ENCODE measurements around the gene USF1. TPM values are rescaled to one million over a fixed set of nuclear protein-coding genes. Genes with fewer than 3 reads are reported as not detected.
A peak's percentile ranks its signal among the peaks of the same experiment; 100 is the strongest.

Gene USF1
- total RNA-seq, 2 donors from 2014 or later = 32.7 to 46.5 TPM

DNA sequence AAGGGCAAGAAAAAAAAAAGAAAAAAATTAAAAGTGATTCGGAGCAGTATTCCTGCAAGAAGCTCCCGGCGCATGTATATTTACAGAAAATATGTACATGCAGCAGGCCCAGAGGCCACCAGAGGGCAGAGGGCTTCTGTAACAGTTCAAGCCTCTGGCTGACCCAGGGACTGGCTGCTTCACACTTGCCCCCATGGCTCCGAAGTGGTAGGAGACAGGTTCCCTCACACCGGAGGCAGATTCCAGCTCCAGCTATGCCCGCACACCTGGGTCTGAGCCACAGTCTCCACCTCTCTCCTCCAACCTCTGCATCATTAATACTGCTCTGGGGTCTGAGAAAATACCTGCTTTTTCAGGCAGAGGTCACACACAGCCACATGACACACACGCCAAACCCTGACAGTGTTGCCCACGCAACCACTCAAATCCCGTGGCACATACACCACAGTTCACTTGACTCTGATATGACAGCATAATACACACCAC is 26.2 kb upstream of the USF1 start:
- Histone ChIP-seq H3K4me1 (no peaks in the 10 kb centered on the region), H3K27ac (no peak overlapping the region), H3K36me3 (replicated peaks in 1 of 2; ENCODE audit: insufficient read depth in 1 of 2, low read depth in 2 of 2) (peaks cover 0 to 2% of the 10 kb centered on the region in 2 donors), H3K9me3 (no peaks in the 10 kb centered on the region), H3K4me3 (no peak overlapping the region), H3K27me3 (no peaks in the 10 kb centered on the region)
- intact Hi-C loops (cut with DNase I) = no loop called here
- WGBS, 2 donors = 27 to 36% methylated on average over 9 of the region's 9 CpGs
- DNase-seq (peak; percentile 79 to 86 (median 80)), ATAC-seq (peak; percentile 83)
- TF ChIP-seq, protein P1, sequence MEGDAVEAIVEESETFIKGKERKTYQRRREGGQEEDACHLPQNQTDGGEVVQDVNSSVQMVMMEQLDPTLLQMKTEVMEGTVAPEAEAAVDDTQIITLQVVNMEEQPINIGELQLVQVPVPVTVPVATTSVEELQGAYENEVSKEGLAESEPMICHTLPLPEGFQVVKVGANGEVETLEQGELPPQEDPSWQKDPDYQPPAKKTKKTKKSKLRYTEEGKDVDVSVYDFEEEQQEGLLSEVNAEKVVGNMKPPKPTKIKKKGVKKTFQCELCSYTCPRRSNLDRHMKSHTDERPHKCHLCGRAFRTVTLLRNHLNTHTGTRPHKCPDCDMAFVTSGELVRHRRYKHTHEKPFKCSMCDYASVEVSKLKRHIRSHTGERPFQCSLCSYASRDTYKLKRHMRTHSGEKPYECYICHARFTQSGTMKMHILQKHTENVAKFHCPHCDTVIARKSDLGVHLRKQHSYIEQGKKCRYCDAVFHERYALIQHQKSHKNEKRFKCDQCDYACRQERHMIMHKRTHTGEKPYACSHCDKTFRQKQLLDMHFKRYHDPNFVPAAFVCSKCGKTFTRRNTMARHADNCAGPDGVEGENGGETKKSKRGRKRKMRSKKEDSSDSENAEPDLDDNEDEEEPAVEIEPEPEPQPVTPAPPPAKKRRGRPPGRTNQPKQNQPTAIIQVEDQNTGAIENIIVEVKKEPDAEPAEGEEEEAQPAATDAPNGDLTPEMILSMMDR (IDR thresholded peaks at IDR 0.05) = peak; percentile 25 to 94 (median 85)
- TF ChIP-seq POLR2A (IDR thresholded peaks at IDR 0.05) = no peak

DNA sequence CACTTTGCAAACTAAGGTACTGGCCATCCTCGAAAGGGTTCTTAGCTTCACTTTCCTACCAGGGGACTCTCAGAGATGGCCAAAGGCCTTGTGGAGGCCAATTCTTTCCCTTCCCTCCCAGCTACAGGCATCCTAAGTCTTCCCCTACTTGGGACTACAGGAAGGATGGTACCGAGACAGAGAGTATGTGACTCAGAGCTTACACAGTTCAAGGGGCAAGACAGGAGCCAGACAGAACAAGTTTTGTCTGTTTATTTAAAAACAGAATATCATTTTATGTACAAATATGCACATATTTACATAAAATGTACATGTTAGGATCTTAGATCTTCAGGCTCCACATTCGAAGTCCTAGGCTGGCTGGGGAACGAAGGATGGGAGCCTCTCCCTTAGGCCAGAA is 25.0 kb upstream of the USF1 start:
- H3K9me3 ChIP-seq = no peaks in the 10 kb centered on the region
- TF ChIP-seq POLR2A (IDR thresholded peaks at IDR 0.05) = no peak
- TF ChIP-seq, protein P1 (IDR thresholded peaks at IDR 0.05) = no peak
- H3K4me1 ChIP-seq = no peaks in the 10 kb centered on the region
- intact Hi-C loops (cut with DNase I) = no loop called here
- no peak for DNase-seq
- 87 to 88% methylated on average over 4 of the region's 4 CpGs for WGBS, 2 donors
- no peaks in the 10 kb centered on the region for H3K27me3 ChIP-seq
- no peak overlapping the region for H3K4me3 ChIP-seq
- ATAC-seq = no peak
- H3K27ac ChIP-seq = no peak overlapping the region
- peaks cover 0 to 2% of the 10 kb centered on the region in 2 donors for H3K36me3 ChIP-seq (replicated peaks in 1 of 2; ENCODE audit: insufficient read depth in 1 of 2, low read depth in 2 of 2)

DNA sequence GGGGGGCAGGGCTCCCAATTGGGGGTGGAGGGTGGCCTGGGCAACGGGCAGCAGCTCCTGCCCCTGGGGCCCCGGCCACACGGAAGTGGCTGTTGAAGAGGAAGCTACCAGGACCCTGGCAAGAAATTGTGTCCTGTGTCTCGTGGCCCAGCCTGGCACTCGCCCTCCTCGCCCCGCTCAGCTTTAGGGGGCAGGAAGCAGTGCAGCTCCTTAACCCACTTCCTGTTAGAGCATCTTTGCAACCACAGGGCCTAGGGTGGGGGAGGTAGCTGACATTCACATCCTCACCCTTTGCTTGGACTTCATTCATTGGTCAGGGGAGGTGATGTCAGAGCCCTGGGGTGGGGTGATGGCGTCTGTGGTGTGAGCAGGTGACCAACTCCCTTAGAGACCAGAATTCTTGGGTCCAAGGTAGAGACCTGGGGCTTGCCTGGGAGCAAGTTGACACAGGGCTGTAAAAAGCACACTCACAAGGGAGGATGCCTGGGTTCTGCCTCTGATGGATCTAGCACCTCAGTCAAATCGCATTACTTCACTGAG is 24.0 kb upstream of the USF1 start, which contains the start of gene ARHGAP30:
Gene ARHGAP30 (minus strand): TSS at position 161 of the 540 bp plus-strand sequence. CDS start 267 bp downstream, outside the sequence.
- H3K4me1 ChIP-seq = no peaks in the 10 kb centered on the region
- DNase-seq (peak in 2 of 4 donors; percentile 38 to 80), ATAC-seq (no peak)
- H3K27me3 ChIP-seq = no peaks in the 10 kb centered on the region
- H3K27ac ChIP-seq = peak within 1 kb of the TSS in 2 of 4 donors; percentile 27 to 64
- no peaks in the 10 kb centered on the region for H3K9me3 ChIP-seq
- peaks cover 0 to 2% of the 10 kb centered on the region in 2 donors for H3K36me3 ChIP-seq (replicated peaks in 1 of 2; ENCODE audit: insufficient read depth in 1 of 2, low read depth in 2 of 2)
- H3K4me3 ChIP-seq = no peak within 1 kb of the TSS
- 61 to 89% methylated on average over 3 to 9 of the region's 9 CpGs for WGBS, 2 donors
- peak in 2 of 3 donors; percentile 26 to 56 for TF ChIP-seq POLR2A (IDR thresholded peaks at IDR 0.05)
- TF ChIP-seq, protein P1 (IDR thresholded peaks at IDR 0.05) = no peak
- intact Hi-C loops (cut with DNase I) = loop anchor here (5.0 kb wide), 1 partner anchor 32 kb away; no protein-coding TSS in a partner anchor

DNA sequence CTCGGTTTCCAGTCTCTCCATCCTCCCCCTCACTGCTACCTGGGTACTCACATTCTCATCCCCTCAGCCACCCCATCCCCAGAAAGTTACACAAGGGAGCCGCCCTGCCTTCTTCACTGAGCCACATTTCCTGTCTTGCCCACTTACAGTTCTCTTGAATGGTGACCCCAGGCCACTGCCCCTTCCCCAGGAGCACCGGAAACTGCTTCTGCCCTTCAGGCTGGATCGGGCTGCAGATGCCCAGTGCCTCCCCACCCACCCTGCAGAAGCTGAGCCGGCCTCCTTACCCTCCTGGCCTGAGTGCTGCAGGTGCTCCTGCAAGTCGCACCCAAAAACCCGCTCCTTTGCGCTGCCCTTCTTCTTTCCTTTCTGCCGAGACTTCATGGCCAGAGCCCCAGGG is 23.5 kb upstream of the USF1 start:
- ATAC-seq (no peak), DNase-seq (no peak)
- H3K36me3 ChIP-seq (replicated peaks in 1 of 2; ENCODE audit: insufficient read depth in 1 of 2, low read depth in 2 of 2) = peaks cover 0 to 2% of the 10 kb centered on the region in 2 donors
- H3K9me3 ChIP-seq = no peaks in the 10 kb centered on the region
- no peak for TF ChIP-seq POLR2A (IDR thresholded peaks at IDR 0.05)
- TF ChIP-seq, protein P1 (IDR thresholded peaks at IDR 0.05) = no peak
- H3K27me3 ChIP-seq = no peaks in the 10 kb centered on the region
- H3K27ac ChIP-seq = peak overlapping the region in 2 of 4 donors; percentile 27 to 52
- intact Hi-C loops (cut with DNase I) = loop anchor here (5.0 kb wide), 1 partner anchor 33 kb away; no protein-coding TSS in a partner anchor
- H3K4me1 ChIP-seq = no peaks in the 10 kb centered on the region
- no peak overlapping the region for H3K4me3 ChIP-seq
- 84% methylated on average over 8 to 9 of the region's 9 CpGs for WGBS, 2 donors
